Anterior cingulate cortex (tissue), 58 donors: ENCODE data around the gene HDHD3.
"Not testable (repeated sequence)": the region's sequence is repeated elsewhere in the genome, so short reads cannot be mapped to it uniquely, and the experiment has no call there.

Experiments used
- DNase-seq, 58 donors: peaks; one replicate each; lab custom pipeline; 2025; lab: John Stamatoyannopoulos, UW

The HDHD3 gene

GRCh38 chr9:113368348-113368981, 8.3 kb downstream of the HDHD3 start:
- no peak for DNase-seq

DNA sequence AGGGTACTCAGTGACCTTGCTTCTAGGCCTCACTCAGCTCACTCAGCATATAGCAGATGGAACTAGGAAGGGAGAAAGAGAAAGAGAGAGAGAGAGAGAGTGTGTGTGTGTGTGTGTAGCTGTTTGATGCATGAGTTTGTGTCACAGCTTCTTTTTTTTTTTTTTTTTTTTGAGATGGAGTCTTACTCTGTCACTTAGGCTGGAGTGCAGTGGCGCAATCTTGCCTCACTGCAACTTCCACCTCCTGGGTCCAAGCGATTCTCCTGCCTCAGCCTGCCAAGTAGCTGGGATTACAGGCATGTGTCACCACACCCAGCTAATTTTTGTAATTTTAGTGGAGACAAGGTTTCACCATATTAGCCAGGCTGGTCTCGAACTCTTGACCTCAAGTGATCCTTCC, 11.1 kb downstream of the HDHD3 start:
- not testable (repeated sequence) for DNase-seq

- DNase-seq, result no peak
Measured at GRCh38 chr9:113364951-113365350, 11.8 kb downstream of the HDHD3 start.

DNA sequence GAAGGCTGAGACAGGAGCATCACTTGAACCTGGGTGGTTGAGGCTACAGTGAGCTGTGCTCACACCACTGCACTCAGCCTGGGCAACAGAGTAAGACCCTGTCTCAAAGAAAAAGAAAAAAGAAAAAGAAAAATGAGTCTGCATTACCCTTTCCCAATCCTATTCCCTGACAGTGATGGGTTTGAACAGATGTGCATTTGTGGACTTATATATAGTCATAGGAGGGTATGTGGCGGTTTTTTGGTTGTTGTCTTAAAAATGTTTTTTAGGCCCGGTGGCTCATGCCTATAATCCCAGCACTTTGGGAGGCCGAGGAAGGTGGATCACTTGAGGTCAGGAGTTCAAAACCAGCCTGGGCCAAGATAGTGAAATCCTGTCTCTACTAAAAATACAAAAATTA, 13.4 kb downstream of the HDHD3 start:
- no peak for DNase-seq

DNA sequence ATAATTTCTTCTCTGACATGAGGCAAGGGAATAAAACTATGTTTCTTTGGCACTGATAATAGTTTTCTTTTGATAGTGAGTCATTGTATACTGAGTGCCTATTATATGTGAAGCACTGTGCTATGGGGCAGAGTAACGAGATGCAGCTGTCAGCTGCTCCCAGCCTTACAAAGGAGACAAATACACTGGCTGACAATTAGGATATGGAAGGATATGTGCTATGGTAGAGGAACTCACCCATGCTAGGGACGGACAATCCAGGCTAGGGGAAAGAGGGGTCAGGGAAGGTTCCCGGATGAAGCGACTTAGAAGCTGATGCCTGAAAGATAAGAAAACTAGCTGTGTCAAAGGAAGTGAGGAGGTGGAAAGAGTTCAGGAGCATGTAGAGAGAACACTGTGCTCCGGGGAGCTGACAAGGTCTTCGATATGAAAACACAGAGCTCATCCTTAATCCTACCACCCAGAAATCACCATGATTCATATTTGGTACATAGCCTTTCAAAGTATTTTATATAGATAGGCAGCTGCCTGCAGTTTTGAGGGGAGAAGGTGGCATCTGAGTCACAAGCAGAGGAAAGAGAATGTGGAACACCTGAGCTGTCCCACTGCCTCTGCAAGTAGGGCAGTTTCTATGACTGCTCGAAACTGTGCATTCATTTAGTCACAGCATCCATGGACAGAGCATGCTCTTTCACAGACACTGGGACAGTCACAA, 15.3 kb downstream of the HDHD3 start:
- DNase-seq, result peak in 14 of 58 donors; percentile 4 to 44 (median 15)

- DNase-seq, result no peak
Measured at GRCh38 chr9:113360242-113360842, 16.4 kb downstream of the HDHD3 start.

DNA sequence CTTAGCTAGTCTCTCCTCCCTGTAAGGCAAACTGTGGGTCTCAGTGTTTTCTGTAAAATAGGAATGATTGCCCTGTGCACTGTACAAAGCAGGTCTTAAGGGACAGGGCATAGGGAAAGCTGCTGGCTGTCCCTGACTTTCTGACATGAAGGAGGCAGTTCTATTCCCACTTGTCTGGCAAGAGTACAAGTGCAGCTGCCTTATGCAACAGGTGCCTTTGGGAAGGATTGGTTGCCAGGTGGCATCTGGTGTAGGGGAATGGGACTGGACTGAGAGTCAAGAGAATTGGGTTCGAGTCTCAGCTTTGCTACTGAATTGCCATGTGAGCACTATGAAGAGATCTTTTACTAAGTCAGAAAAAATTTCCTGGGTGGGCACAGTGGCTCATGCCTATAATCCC, 17.4 kb downstream of the HDHD3 start:
- no peak for DNase-seq

- peak in 1 of 58 donors; percentile 32 for DNase-seq
Measured at GRCh38 chr9:113356686-113357292, 20.0 kb downstream of the HDHD3 start.

- DNase-seq, result no peak
Measured at GRCh38 chr9:113355040-113355596, 21.7 kb downstream of the HDHD3 start.

- no peak for DNase-seq
Measured at GRCh38 chr9:113352411-113352810, 24.4 kb downstream of the HDHD3 start.

DNA sequence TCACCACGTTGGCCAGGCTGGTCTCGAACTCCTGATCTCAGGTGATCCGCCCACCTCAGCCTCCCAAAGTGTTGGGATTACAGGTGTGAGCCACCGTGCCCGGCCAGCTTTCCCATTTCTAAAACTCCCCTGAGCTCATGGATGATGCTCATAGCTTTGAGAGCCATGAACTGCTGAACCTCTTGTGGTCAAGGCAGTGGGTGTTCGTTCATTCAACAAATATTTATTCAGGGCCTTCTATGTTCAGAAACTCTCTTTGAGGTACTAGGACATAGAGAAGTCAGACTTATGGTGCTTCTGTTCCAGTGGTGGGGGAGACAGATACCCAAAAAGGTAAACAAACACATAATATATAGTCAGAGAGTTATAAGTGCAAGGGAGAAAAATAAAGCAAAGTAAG, 24.8 kb downstream of the HDHD3 start:
- no peak for DNase-seq

DNA sequence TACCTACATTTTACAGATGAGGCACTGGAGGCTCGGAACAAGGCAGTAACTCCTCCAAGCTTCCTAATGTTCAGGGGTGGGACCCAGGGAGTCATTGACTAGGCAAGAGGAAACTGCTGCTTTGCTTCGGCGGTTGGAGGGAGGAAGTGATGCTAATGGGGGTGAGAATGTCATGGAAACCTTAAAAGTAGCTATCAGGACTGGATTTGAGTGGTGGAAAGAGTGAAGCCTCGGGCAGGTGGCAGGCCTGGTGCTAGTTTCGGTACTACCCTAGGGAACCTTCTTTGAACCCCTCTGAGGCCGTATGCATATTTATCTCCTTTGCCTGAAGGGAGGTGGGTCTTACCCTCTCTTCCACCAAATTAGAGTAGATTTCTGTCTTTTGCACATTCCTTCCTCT, 25.8 kb downstream of the HDHD3 start:
- no peak for DNase-seq

DNA sequence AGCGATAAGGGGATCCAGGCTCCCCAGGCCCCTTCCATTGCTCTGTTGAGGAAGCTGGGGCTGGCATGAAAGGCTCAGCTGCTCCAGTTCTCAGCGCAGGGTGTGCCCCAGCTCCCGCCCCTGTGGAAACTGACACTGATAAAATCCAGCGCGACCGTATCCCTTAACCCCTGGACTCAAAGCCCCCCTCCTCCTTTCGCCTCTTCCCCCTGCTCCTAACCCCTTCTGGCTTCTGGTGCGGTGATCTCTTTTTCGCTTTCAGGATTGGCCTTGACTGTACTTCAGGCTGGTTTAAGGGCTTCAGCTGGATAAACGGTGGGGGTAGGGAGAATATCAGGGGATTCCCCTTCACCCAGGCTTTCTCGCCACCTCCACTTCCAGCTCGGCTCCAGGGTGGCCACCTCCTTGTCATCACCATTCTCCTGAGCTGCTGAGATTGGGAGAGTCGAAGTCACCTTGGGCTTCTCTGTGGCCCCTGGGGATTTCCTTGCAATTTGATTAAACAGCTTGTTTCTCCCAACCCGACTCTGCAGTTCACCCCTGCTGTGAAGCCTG, 26.6 kb downstream of the HDHD3 start:
- no peak for DNase-seq

GRCh38 chr9:113349445-113350094, 27.2 kb downstream of the HDHD3 start, which contains the start of gene BSPRY:
TSS of gene BSPRY (plus strand) at chr9:113349541. CDS start at chr9:113349580, 39 bp downstream.
- peak in 1 of 58 donors; percentile 34 for DNase-seq

DNA sequence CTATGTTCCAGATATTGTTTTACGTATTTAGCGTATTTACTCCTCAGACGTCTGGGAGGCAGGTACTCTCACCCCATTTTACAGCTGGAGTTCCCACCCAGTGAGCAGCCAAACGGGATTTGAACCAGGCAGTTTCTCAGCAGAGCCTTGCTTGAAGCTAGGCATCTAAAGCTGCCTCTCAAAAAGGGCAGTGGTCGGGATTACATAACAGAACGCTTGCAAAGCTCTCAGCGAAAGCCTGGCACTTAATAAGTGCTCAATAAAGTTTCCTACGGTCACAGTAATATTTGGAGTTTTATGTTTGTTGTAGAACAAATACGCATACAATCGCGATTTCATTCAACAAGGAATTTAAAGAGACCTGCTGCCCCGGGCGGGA, 27.7 kb downstream of the HDHD3 start:
- no peak for DNase-seq

DNA sequence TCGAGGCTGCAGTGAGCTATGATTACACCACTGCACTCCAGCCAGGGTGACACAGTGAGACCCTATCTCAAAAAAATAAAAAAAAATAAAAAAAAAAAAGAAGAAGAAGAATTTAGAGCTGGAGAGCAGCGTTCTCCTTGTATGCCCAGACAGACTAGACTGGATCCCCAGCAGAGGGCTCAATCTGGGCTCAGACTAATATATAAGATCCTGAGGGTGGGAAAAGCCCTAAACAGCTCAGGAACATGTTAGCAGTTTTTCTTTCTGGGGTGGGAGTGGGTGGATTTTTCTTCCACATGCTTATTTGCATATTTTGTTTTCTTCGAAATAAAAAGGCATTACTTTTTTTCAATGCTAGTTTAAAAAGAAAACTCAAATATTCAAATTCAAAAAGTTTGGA, 28.3 kb downstream of the HDHD3 start:
- no peak for DNase-seq

GRCh38 chr9:113345671-113346070, 31.1 kb downstream of the HDHD3 start:
- no peak for DNase-seq

DNA sequence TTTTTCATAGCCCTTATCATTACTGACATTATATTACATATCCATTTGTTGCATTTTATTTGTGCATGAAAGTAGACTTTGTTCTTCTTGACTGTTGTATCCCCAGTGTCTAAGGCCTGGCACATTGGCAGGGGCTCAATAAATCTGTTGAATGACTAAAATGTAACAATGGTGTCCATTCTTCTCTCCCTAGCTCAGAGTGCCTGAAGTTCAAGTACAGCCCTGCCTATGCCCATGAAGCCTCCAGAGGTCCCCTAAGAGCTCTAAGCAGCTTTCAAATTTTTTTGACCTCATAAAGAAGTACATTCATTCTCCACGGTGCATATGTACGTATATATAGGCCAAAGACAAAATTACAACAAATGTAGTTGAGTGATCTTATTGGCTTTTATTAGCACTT, 31.6 kb downstream of the HDHD3 start:
- peak in 6 of 58 donors; percentile 2 to 45 (median 18) for DNase-seq

DNA sequence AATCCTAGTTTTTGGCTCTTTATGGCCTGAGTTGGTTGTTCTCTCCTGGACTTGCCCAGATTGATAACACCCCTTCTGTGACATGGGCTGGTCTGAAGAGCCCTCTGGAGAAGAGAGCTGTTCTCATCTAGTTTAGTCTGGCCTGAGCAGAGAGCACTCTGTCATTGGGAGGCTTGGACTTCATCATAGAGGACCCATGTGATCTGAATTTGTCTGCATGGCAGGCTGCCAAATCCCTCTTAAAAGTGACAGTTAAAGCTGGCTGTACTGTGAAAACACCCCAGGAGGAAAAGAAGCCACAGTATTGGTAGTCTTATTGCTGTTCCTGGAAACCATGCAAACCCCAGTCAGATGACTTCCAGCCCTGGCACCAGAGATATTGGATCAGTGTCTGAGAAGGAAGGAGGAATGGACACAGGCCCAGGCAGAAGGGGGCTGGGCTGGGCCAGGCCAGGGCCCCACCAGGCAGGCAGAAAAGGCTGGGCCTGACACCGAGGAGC, 33.0 kb downstream of the HDHD3 start:
- peak; percentile 18 to 96 (median 86) for DNase-seq
